CD4-positive, alpha-beta T cell treated with Interleukin-15 for 4 hours (primary cell): ENCODE measurements around the gene CBFA2T3.

Experiments
- DNase-seq: peaks from one replicate; pipeline ENCODE4 v3.0.0-alpha.2; 2020; ENCODE audit warnings: low spot score

CBFA2T3 gene

DNA sequence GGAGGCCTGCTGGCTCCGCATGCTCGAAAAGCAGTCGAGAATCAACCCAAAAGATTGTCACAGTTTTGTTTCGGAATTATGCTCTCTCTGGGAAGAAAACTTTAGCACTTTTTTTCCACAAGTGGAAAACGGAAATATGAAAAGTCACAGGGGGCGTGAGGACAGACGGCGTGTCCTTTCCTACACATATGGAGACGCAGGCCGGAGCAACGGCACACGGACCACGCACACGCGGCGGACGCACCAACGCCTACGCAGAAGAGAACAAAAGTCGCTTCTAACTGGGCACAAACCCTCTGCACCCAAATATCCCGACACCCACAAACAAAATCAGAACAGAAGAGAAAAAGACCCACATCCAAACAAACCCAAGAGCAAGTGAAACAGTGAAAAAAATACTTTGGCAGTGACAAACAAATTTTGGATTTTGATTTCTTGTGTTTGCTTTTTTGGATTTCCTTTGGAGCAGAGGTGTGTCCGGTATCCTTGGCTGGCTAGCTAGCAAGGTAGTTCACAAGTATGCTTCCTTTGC lies 101.2 kb downstream of the CBFA2T3 start:
- no peak for DNase-seq

DNA sequence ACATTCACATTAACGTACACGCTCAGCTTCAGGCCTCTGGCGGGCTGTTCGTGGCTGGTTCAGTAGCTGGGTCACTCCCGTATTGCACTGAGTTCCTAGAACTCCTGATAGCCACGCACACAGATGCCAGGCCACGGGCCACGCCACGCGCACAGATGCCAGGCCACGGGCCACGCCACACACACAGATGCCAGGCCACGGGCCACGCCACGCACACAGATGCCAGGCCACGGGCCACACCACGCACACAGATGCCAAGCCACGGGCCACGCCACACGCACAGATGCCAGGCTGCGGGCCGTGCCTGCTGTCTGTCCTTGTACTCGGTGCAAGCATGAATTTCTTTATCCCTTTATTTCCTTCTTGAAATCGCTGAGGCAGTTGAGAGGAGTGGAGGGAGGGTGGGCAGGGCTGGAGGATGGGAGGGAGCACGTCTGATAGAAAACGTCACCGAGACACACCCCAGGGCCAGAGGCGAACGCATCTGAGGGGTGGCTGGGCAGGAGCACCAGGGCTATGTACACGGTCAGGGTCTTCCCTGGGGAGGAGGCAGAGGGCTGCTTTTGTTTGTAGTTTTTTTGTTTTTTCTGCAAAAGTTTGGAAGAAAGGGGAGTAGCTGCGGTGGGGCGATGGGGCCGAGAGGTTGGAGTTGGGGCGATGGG lies 101.9 kb downstream of the CBFA2T3 start:
- DNase-seq = no peak

DNA sequence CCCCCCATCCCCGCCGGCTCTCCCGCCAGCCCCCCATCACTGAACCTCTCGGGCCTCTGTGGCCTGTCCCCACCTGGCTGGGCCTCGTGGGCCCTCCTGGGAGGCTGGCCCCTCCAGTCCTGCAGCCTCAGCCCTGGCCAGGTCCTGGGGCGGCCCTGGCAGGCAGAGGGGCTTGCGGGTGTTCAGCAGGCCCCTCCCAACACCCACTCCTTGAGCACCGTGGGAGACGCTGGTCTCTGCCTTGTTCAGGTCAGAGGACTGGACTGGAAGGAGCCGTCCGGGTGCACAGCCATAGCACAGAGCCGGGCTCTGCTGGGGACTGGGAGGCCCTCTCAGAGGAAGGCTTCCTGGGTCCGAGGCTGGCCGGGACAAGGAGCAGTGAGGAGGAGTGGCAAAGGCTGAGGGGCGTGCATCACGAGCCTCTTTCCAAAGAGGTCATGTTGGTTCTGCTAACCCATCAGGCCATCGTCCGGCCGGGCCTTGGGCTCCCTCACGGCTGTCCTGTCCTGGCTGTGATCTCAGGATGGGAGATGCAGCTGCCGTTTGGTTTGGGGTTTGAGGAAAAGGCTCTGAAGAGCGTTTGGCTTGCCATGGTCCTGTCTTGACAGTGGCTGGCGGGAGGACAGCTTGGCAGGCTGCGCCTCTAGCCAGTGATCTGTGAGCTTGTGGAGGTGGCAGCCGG lies 104.2 kb downstream of the CBFA2T3 start:
- no peak for DNase-seq

DNA sequence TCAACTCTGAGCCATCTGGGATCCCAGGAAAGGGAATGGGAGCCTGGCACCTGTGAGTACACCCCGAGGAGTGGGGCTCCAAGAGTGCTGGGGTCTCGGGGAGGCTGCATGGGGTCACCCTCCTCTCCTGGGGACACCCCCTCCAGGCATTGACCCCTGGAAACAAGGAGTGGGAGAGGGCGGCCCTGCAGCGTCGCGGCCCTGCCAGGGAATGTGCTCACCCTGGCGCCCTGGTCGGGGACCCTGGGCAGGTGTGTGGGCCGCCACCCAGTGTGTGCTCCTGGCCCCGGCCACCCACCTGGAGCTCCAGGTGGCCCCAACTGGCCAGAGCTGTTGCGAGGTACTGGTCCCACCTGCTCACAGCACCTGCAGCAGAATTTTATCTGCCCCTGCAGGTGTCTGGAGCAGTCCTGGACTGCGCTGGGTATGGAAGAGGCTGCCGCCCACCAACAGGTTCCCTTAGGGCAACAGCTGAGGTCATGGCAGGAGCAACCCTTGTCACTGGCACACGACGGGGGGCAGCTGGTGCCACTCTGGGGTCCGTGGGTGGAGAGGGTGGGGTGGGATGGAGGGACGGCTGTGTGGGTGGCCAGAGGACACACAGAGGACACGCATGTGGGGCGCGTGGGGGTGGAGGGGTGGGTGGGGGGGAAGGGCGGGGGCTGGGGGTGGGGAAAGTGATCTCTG lies 105.1 kb downstream of the CBFA2T3 start:
- no peak for DNase-seq

DNA sequence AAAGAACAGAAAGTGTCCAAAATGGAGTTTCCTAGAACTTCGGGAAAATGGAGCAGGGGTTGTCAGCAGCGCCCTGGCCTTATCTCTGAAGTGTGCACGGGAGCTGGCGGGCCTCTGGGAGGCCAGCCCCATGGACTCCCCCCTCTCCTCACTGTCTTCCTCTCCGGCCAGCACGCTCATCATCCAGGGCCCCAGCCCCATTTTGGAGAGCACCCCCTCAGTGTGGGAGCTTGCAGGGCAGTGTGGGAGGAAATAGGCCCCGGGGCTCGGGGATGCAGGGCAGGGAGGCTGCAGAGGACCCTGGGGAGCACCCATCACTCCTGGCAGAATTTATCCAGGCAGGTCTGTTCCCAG lies 105.7 kb downstream of the CBFA2T3 start:
- no peak for DNase-seq

DNA sequence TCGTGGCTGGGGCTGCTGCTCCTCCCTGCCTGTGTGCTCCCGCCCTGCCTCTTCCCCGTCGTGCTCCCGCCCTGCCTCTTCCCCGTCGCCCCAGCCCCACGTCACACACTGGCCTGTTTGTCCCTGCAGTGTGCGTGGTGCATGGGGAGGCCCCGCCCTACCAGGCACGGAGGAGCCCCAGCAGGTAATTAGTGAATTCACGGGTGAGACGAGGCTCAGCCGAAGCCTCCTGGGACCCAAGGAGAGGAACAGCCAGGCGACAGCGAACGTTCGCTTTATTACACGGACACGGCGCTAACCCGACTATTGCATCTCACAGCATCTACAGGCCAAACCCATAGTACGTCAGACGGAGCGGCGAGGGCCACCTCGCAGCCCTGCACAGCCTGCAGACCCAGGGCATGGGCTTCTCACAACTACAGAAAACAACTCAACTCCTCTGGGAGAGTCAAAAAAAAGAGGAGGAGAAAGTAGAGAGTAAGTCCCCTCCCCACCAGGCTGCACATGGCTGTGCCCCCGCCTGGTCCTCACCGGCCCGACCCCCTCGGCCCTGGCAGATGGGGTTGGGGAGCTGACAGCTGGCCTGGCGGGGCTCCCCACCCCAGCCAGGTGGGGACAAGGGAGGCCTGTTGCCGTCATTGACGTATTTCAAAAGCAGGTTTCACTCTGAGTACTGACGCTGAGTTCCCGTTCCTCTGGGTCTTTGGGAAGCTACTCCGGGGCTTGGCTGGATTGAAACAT lies 106.2 kb downstream of the CBFA2T3 start:
- no peak for DNase-seq

DNA sequence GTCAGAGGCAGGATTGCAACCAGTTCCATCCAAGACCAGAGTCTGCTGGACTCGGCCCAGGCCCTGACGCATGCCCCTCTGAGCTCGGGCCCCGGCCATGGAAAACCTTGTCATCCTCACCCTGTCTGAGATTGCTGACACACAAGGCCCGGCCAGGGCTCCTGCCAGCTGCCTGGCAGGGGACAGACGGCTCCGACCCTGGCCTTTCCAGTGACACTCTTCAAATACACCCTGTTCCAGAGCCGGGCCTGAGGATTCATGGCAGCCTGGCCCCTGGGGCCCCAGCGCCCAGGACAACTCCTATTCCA lies 107.4 kb downstream of the CBFA2T3 start:
- DNase-seq = no peak

DNA sequence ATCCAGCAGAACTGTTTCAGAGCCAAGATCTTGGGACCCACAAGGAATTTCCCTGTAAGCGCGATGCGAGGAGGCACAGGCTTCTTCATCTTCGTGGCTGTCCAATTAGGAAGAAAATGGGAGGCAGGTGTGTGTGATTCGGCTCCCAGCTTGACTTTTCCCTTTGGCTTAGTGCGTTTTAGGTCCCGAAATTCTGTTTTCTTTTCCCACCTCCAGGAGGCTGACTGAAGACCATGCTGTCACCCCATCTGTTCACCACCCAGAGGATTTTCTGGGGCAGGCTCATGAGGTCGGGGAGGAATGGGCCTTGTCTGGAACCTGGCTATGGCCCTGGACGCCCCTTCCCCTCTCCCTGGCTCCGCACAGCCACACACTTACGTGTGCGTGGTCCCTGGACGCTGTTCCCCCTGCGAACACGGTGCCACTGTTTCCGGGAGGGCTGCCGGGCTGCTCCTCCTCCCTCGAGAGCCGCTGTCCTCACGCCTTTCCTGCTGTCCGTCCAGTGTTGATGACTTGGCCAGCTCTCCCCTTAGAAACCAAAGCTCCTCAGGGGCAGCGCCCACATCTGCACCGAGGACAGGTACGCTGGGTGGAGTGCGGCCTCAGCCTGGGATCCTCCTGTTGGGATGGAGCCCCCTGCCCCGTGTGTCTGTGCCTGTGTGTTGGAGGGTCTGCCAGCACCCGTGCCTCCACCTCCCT lies 107.9 kb downstream of the CBFA2T3 start:
- no peak for DNase-seq

DNA sequence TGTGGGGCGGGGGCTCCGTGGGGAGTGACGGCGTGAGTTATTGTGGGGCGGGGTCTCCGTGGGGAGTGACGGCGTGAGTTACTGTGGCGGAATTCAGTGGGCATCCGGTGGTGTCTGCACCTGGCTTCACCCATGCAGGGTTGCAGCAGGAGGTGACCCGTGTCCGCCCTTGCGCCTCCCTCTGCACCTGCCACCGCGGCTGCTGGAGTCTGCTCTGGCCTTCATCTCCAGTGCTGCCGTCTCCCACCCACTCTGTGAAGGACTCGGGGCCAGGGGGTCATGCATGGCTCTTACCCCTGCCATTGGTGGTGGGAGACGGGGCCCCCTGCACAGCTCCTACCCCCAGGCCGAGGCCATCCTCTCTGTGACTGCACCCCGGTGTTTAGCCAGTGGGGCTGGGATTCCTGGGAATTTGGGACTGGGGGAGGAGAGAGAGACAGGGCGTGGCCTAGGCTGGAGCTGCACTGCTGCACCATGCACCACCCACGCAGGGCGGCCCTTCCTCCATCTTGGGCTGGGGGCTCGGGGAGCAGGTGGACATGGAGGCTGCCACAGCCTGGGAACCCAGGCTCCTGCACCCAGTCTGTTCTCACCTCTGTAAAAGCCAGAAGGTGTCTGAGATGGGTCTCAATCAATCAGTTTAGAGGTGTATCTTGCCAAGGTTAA lies 109.3 kb downstream of the CBFA2T3 start:
- DNase-seq = no peak

DNA sequence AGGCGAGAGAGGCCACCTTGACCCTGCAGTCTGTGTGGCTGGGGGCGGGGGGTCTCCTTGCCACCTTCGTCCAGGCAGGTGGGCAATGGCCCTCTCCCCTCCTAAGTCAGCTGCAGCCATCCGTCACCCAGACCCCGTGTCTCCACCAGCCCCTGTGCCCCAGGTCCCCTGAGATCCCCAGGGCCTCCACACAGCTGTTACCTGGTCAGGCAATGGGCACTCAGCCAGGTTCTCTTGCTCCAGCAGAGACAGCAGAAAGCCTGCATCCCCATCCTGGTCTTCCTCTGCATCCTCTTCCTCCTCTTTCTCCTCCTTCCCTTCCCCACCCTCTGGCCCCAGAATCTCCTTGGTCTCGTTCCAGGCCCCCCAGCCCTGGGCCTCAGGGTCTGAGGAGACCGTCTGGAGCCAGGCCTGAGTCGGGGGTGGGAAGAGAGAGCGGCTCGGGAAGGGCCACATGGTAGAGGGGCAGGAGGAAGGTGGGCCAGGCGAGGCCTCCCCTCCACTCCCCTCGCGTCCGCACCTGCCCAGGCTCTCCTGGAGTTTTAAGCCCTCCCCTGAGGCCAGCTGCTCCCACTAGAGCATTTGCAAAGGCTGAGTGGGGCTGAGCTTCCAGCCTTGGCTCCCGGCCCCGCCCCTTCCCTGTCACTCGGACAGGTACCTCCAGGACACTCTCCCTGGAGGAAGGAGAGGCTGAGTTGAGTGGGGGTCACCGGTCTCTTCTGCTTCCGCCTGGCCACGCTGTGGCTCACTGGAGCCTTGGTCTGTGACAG lies 110.7 kb downstream of the CBFA2T3 start, which contains the start of gene PABPN1L:
Gene PABPN1L (minus strand): TSS at position 510 of the 770 bp plus-strand sequence. CDS start 54 bp downstream, at position 456.
- DNase-seq = no peak

DNA sequence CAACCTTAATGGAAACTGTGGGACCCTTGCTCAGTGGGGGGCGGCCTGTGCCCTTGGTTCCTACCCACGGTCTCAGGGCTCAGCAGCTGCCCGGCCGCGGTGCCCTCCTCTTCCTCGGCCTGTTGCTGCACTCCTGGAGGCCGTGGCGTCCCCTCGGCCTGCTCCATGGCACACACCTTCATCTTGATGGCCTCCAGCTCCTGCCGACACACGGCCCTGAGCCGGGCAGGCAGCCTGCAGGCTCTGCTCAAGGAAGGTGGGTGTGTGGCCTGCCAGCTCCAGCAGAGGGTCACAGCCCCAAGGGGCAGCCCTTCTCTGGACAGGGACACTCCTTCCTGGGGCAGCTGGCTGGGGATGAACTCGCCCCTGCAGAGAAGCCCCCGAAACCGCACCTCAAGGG lies 111.3 kb downstream of the CBFA2T3 start:
- DNase-seq = no peak

DNA sequence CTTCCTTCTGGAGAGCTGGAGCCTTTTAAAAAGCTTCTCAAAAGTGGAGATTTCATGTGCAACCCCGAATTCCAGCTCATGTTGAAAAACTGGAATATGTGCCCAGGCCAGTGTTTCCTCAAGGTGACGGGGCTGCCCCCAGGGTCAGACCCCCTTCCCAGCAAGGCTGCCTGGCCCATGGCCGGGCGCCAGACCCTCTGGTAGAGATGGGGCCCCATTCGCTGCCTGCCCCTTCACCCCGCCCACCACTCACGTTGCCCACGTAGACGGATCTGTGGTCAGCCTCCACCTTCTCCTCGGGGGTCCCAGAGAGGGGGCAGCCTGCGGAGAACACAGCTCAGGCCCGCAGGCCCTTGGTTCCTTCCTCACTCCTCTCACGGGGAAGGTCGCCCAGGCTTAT lies 111.7 kb downstream of the CBFA2T3 start:
- DNase-seq = no peak

DNA sequence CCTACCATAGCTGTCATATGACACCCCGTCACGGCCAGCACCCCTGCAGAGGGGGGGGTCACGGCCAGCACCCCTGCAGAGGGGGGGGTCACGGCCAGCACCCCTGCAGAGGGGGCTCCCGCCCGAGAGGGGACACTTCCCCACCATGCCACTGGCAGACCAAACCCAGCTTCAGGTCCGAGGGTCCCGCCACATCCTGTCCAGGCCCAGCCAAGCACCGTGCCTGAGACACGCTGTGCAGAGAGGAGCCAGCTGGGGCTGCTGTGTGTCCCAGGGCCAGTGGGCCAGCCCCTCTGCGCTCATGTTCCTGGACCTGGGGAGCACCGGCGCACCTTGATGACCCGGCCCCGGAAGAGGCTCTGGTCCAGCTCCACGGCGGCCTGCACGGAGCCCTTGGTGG lies 112.5 kb downstream of the CBFA2T3 start:
- no peak for DNase-seq

DNA sequence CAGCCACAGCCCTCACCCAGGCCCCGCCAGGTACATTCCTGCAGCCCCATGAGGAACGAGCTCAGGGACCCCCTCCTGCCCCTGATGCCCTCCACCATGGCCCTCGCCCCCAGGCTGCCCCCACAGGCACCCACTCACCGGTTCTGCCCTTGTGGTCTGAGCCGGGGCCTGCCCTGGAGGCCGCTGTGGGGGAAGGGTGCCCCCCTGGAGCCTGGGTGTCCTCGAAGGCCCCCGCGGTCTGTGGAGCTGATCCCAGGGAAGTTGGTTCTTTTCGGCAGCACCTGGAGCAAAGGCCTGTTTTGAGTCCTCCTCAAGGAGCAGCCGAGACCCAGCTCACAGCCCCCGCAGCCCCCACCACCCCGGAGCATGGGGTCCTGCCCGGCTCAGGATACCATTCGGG lies 112.9 kb downstream of the CBFA2T3 start:
- no peak for DNase-seq

DNA sequence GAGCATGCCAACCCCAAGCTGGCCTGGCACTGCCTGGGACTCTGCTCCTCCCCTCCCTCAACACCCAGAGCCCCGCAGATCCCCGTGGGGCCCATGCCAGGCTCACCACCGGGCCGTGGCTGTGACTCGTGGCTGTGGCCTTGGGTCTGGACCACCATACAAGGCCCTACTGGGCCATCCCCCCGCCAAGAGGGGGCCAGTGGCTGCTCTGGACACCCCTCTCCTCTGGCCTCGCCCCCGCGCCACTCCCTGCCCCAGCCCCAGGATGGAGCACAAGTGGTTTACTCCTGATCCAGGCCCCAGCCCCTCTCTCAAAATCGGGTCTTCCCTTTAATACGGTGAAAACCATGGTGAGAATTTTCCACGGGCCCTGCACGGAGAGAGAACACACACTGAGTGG lies 113.6 kb downstream of the CBFA2T3 start:
- DNase-seq = no peak

DNA sequence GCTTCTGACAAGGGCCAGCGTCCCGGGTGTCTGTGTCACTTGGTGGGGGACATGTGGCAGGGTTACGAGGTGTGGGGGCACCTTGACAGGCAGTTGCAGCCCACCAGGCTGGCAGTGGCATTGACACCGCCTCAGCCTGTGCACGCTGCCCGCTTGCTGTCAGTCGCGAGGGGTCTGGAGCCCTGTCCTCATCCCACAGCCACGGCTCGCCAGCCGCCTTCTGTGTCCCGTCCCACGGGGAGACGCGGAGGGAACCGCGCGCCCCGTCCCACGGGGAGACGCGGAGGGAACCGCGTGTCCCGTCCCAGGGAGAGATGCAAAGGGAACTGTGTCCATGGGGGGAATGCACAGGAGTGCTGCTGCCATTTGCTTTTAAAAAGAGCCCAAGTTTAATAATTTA lies 114.0 kb downstream of the CBFA2T3 start:
- no peak for DNase-seq

DNA sequence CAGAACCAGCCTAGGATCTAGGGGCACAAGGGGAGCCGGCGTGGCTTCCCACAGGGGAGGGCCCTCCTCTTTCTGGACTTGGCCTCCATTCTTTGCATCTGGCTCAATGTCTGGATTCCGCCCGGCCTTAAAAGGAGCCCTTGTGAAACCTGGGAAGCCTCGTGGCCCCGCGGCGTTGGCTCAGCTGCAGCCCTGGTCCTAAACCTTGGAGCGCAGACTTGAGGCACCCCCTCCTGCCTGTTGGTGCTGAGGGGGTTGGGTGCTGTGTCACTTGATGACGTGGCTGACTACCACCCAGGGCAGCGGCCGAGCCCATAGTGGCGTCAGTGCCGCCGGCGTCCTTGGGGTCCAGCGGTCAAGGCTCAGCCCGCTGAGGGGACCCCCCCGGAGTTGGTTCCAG lies 115.6 kb downstream of the CBFA2T3 start:
- DNase-seq = no peak

DNA sequence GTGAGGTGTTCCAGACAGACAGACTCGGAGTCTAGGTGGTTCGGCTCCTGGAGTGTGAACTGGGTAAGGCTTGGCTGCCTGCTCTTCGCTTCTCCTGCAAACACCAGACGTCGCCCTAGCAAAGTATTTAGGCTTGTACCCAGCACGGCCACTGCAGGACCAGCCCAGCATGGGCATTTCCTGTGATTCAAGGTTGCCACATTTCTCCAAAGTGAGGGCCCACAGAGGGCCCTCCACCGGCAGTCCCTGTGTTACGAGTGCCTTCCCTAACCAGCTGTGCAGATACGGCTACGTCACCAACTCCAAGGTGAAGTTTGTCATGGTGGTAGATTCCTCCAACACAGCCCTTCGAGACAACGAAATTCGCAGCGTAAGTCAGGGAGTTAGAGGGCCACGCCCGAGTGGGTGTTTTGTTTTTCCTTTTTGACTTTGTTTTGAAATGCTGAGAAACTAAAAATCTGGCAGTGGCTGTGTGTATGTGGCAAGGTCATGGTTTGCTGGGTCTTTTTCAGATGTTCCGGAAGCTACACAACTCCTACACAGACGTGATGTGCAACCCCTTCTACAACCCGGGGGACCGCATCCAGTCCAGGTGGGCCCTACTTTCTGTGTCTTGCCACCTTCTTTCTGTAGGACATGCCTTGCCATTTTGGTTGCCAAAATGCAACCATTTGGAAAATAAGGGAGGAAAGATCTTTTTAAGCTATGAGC lies 117.5 kb downstream of the CBFA2T3 start:
- no peak for DNase-seq

DNA sequence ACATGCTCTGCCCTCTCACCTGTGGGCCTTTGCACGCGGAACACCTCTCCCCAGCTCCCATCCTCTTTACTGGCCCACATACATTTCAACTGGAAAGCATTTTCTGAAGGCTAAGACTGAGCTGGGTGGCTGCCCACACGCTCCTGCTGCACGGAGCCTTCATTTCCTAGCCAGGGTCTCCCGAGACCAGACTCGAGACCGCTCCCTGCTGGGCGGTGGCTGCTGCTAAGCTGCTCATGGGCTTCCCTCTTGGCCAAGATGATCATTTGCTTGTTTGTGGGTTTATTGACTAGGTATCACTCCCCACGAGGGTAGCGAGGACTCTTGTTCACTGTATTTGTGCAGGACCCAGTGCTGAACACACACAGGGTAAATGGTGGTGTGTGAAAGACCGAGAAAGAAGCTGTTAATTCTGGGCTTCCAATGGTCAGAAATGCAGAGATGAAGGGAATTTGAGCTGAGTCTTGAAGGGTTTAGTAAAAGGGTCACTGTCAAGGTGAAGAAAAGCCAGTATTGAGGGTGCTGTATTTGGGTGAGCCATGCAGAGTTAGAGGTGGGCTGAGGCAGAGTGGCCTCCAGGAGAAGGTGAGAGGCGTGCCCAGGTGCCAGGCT lies 119.2 kb downstream of the CBFA2T3 start:
- DNase-seq = peak; percentile 77
